UCSD-AML1 (cell line): Measurements from ENCODE around the gene ARHGAP10.
"Not testable (repeated sequence)": the region's sequence is repeated elsewhere in the genome, so short reads cannot be mapped to it uniquely, and the experiment has no call there.

Experiments
- DNase-seq: peaks from one replicate; lab custom pipeline; 2025; ENCODE audit not compliant: unreplicated experiment; lab: John Stamatoyannopoulos, UW

Gene ARHGAP10

DNA sequence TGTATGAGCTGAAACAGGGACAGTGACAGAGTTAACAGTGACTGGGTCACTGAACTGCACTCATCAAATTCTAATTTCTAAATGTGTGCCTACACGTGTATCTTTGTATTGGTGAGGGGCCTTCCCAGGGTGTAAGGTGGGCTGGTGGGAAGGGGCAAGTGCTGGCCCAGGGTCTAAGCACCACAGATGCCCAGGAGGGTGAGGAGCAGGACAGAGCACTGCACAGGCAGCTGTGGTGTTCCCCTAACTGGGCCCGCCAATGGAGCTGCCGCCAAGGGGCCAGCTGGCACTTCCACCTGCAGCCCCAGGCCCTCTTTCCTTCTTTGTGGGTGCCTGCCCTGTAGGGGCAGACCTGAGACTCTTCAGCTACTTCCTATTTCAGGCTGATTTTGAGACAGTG lies 349.9 kb downstream of the ARHGAP10 start:
- DNase-seq = no peak

DNA sequence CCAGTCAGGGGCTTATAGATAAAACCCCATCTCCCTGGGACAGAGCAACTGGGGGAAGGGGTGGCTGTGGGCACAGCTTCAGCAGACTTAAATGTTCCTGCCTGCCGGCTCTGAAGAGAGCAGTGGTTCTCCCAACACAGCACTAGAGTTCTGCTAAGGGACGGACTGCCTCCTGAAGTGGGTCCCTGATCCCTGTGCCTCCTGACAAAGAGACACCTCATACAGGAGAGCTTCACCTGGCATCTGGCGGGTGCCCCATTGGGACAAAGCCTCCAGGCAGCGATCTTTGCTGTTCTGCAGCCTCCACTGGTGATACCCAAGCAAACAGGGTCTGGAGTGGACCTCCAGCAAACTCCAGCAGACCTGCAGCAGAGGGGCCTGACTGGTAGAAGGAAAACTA lies 351.2 kb downstream of the ARHGAP10 start:
- DNase-seq = not testable (repeated sequence)

DNA sequence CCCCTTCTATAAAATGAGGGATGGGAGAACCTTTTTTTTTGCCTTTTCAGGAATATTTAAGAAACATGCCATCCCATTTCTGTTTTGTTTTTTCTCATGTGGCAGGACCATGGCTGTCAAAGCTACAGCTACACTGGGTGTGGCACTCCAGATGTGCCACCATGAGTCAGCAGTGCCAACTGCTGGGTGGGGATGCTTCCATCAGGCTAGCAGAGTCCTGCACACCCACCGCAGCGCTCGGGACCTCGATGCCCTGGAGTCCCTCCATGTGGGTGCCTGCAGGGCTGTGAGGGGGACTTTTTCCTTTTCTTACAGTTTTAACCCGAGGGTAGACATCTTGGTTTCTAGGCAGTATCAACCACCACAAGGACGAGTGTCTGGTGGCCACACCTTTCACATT lies 357.7 kb downstream of the ARHGAP10 start:
- DNase-seq = no peak

DNA sequence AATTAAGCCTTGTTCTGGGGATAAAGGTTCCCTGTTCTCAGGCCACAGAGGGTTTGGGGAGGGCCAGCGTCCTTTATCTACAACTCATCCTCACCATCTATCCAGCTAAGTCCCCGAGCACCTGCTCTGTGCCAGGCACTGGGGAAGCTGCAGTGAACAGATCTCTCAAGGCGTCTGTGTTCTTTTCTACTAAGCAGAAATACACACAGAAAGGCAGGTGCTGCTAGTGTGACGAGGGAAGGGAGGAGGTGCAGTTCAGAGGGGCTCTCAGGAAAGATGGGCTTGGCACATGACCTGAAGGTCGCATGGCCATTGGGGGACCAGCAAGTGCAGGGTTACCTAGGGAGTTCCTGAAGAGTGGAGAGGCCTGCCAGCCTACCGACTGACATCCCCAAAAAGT lies 358.1 kb downstream of the ARHGAP10 start:
- DNase-seq = no peak

DNA sequence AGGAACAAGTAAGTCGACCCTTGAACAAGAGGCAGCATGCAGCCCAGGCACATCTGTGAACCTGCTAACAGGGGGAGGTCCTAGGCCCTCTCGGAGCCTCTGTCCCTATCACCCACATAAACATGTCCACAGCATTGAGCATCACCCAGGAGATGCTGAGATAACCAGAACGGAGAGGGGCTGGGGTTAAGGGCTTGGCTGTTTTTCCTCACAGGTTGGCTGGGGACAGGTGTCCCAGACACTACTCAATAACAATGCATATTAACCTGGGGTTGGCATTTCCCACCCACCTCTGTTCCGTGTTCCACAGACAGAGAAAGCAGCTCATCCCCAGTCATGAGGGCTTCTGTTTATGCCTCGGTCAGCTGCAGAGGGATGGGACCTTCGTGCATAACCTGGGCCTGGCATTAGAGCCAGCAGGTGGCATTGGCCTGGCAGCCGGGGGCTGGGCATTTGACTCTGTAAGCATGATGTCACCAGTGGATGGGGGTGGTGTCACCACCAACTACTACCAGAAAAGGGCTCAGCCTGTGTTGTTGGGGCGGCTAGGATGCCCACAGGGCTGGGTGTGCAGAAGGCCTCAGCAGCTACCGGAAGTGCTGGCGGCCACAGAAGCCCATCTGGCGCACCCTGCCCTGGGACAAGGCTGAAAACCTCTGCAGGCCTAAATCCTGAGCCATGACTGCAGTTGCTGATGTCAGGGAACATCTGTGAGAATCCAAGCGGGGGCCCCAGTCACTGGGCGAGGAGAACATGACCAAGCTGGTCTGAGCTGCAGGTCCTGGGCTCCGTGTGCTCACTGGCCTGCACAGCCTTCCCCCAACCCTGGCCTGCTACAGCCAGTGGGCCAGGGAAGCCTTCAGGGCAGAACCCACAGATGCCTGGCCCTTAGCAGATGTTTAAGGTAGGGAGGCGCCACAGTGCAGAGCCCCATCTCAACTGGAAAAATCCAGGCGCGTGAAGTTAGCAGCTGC lies 358.9 kb downstream of the ARHGAP10 start:
- DNase-seq = no peak

DNA sequence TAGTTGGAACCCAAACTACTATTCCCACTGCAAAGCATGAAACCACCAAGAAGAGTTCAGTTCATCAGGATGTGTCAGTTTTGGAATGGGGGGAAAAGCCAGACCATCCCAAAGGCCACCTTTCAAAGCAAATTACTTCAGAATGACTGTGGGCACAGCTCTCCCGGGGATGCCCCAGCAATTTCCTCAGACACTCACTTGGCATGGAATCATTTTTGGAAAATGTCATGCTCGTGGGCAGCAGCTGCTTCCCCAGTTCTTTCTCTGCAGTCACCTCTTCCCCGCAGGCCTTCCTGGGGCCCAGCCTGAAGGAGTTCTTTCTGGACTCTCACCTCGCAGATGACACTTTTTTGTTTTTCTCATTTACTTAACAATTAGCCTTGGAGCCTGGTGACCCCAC lies 360.0 kb downstream of the ARHGAP10 start:
- no peak for DNase-seq

DNA sequence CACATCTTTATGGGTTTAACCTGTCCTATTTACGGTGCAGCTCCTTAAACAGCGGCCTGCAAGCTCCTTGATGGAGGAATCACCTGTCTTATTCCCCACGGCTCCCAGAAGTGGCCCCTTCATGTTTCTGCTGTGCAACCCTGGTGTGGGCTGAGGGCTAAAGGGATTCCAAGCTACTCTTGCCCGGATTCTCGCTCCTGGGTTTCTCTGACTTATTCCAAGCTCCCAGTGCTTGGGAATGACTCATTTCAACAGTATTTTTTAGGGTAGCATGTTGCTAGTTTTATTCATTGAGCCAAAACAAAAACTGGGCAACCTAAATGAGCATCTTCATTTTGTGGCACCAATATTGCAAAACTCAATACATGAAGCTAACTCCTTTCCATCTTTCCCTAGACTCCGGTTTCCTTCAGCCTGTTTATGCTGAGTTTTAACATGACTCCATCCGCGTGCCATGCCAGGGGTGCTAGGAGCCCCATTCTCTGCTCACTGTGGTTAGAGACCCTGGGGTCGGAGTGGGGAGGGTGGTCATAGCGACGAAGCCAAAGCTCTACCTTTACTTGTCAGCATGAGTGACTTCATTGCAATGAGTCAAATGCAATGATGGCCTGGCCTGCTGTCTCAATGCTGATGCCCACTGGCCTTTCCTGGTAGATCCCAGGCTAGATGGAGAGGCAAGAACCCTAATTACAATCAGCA lies 360.6 kb downstream of the ARHGAP10 start:
- no peak for DNase-seq

DNA sequence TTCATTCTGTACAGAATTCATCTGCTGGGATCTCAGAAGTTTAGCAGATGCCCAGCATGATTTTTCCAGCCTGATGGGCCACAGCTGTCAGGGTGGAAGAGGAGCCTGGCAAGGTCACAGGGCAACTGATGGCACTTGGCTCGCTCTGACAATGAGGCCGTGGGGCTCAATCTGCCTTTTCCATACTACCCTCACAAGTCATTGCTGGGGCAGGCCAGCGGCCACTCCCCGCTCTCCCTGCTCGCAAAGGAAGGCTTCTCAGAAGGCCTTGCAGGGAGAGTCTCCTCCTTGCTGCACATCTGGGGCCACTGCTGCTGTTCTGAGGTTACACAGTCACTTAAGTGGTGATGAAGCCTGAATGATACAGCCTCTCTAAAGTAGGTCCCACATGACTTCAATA lies 361.2 kb downstream of the ARHGAP10 start:
- no peak for DNase-seq

DNA sequence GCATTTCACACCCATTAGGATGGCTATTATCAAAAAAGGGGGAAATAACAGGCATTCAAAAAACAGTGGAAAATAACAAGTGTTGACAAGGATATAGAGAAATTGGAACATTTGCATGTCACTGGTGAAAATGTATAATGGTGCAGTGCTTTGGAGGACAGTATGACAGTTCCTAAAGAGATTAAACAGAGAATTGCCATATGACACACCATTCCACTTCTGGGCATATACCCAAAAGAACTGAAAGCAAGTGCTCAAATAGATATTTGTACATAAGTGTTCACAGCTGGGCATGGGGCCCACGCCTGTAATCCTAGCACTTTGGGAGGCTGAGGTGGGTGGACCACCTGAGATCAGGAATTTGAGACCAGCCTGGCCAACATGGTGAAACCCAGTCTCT lies 362.3 kb downstream of the ARHGAP10 start:
- DNase-seq = no peak

DNA sequence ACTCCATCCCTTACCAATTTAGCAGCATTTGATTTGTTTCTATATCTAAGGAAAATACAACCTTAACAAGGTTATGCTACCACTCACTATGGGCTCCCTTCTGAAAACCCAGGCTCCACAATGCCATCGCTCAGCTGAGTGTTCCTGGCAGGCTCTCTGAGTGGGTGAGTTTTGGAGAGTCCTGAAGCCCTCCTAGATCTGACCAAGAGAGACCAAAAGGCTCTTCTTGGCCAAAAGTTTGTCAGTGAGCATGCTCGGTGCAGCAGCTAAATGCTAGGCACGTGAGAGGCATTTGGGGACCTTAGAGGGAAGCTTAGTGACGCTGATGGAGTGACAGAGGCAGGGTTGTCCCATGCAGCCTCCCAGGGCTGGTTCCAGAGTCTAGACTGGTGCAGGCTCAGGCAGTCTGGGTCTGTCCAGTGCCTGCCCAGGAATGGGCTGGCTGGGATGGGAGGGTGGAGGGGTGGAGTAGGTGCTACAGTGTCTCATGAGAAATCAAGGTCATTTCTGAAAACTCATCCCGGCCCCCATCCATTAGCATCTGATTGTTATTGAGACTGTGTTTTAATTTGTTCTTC lies 363.5 kb downstream of the ARHGAP10 start:
- no peak for DNase-seq

DNA sequence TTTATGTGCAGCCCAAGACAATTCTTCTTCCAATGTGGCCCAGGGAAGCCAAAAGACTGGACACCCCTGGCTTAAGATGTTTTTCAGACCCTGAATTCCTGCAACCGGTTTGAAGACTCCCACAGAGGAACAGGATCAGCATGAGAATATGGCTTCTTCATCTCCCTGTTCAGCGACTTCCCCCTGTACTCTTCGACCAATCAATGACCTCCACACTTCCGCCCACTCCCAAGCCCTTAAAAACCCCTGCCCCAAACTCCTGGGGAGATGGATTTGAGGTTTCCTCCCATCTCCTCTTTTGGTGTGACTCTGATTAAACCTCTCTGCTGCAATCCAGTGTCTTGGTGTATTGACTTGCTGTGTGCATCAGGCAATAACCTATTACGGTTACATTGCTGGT lies 365.9 kb downstream of the ARHGAP10 start:
- DNase-seq = no peak

DNA sequence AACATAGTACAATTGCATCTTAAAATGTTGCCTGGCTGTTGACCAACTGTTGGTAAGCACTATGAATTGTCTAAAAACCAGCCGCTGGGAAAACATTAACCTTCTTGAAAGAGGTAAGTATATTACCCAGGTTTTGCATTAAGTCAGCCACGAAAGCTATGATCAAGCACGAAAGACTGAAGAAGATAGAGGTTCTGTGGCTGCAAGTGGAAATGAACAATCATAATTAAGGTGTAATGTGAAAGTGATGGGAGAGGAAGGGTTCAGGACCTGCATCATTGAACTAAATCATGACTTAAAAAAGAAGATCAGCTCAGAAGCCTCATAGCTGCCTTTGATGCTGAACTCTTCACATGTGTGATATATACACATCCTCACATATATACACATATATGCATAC lies 369.3 kb downstream of the ARHGAP10 start:
- no peak for DNase-seq

DNA sequence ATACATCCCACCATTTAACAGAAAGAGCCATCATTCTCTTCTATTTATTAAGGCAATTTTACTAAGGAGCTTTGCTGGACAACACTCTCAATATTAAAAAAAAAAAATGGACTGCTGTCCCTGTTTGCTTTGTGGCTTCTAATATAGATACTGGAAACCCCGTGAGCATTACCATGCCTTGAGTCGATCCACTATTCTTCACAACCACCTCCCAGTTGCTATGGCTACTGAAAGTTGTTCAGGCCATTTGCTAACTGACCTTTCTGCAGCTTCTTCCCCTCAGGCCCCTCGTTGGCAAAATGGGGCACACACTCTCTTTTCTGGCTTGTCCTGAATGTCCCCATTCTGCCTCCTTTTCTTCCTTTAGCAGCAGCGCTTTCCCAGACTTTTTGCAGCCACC lies 369.9 kb downstream of the ARHGAP10 start:
- DNase-seq = no peak

DNA sequence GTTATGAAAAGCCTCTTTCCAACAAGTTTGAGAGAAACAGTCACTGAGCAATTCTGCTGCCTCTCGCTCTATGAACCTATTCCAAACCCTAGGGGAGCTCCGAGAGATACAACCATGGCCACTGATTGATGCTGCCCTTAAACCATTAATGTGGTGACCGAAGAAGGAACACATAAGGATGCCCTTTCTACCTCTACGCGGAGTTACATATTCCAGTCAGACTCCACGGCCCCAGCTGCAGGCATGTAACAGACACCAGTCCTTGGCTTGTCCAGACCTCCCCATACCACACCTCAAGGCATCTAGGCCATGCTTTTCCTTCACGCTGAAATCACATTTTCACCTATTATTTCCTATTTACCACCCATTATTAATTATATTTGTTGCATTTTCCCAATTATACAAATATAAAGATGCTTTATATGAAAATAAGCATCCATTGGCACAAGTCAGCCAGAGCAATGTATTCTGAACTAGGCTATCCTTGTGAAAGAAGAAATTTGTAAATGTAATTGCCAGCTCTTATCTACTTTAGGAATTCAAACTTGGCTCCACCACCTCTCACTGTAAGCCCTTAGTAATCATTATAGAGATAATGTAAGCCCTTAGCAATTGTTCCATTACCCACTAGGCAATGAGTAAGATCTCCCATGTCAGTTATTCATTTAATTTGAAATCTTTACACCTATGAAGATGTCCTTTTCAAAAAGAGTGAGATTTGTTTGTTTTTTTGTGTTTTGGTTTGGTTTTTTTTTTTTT lies 371.9 kb downstream of the ARHGAP10 start:
- no peak for DNase-seq

DNA sequence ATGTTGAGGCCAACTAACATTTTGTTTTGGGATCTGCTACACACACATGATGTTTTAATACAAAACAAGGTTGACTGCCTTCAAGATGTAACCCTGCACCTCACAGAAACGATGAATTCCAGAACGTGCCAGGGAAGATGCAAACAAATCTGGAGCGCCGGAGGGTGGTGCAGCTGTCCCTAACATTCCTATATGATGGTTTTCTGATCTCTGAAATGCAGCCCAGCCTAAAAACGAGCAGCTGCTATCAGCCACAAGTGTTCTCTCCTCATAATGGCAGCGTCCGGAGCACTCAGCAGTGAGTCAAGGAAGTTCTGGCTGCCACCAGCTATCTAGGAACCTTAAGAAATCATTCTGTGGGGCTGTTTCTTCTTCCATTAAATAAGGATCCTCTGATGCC lies 376.9 kb downstream of the ARHGAP10 start:
- no peak for DNase-seq

DNA sequence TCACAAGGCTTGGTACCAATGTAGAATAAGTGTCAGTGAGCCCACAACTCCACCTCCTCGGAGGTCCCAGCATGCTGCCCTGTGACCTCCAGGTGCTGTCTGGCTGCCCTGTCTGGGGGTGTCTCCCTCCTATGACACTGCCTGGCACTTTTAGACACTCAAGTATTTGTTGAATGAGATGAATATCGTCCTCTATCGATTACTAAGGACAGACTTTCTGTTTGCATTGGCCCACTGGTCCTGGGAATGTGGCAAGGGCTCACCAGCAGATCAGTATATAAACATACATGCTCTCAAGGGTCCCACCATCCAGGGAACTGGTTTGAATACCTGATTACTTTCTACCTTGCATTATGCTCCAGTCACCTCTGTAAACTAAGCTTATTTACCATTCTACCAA lies 377.3 kb downstream of the ARHGAP10 start:
- DNase-seq = no peak

DNA sequence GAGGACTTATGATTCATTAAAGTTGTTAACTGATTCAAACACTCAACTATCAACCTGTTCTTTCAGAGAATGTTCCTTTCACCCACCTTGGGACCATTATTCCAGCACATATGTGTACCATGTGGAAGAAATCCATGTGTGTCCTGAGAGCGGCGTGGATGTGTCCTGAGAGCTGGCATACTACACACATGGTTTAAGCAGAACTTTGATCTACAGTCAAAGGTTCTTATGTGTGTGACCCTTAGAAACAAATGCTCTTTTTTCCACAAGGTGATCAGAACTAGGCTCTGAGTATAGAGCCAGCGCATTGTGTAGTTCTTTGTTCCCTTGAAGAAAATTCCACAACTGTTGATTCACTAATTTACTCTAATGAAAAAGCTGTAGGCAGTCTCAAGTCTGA lies 378.3 kb downstream of the ARHGAP10 start:
- DNase-seq = no peak

DNA sequence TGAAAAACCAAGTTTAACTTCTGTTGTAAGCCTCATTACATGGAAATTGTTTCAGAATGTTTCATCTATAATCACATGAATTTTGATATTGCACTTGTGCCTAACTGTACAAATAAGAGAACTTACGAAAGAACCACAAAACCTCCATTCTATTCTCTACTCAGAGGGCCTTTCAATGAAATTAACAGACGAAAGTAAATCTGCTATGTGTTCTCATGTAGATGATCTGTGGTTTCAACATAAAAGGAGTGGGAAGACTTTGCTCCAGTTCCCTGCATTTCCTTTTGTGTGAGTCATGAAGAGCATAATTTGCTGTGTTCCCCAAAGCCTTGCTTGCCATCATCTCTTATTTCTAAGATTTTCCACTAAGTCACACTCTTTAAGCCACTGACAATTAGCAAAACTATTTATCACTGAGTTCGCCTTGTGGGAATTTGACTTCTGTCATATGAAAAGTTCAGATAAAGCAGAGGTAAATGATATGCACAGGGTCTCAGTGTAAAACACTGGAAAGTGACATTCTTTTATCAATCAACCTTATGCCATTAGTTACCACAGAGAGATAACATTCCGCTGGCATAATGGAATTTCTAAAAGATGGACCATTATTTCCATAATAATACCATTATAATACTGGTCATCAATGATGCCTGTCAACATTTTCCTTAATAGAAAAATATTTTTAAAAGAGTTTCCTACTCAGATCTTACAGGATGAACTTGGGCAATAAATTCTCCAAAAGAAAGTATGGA lies 380.5 kb downstream of the ARHGAP10 start:
- DNase-seq = no peak

DNA sequence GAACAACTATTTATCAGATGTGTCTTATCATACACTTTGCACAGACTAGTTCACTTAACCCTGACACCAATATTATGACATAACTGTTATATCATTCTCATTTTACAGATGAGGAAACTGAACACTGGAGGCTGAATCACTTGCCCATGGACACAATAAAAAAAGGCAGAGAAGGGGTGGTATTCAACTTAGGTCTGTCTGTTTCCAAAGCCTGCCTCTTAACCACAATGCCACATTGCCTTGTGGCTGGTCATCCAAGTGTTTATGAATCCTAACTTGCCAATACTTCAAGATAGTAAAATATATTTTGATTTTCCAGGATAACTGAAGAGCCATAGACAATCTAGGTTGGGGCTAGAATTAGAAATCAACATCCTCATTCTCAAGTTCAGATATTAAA lies 382.5 kb downstream of the ARHGAP10 start:
- DNase-seq = no peak

DNA sequence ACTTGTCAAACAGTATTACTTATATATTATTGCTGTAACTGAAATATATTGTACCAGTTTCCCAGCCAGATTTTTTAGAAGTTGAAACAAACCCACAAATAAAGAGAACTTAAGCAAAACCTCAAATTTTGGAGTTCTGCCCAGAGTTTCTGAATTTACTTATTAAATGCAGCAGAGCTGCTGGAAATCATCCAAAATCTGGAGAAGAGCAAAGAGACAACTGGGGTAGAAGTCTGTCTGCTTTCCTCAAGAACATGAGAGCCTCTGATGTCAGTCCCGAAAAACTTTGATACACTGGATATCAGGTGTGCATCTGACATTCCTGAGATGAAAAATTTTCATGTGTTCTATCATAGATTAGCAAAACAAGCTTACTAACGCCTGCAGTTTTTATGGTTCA lies 384.4 kb downstream of the ARHGAP10 start:
- no peak for DNase-seq

DNA sequence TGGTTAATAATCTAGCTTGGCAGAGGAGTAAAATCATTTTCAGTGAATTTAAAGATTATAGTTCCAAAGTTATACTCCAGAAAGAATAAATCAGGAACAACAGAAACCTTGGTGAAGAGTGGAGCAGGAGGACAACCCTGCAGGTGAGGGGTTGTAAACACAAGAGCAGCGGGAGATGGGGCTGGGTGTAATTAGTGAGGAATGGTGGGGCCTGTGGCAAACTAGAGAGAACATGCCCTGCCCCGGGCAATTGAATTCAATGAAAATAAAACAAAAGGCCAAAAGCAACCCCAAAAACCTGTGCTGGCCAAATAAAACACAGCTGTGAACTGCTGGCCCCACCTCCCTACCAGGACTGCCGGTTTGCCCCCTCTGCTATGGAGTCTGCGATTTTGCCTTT lies 385.1 kb downstream of the ARHGAP10 start:
- no peak for DNase-seq
